ENCODE results near the gene CRAMP1.
"Not testable (repeated sequence)": the region's sequence is repeated elsewhere in the genome, so short reads cannot be mapped to it uniquely, and the experiment has no call there.

DNA sequence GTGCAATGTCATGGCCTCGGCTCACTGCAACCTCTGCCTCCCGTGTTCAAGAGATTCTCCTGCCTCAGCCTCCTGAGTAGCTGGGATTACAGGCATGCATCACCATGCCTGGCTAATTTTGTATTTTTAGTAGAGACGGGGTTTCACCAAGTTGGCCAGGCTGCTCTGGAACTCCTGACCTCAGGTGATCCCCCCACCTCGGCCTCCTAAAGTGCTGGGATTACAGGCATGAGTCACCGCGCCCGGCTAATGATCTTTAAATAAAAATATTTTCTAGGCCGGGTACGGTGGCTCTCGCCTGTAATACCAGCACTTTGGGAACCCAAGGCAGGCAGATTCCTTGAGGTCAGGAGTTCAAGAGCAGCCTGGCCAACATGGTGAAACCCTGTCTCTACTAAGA lies 106.1 kb downstream of the CRAMP1 start:
- TF ChIP-seq POLR2A, CTCF (IDR thresholded peaks at IDR 0.05): not testable (repeated sequence)

Data from tibial nerve (tissue), 3 donors.